Activated naive CD4-positive, alpha-beta T cell (primary cell): ENCODE results near the gene SEMA3F.
"Not testable (repeated sequence)": the region's sequence is repeated elsewhere in the genome, so short reads cannot be mapped to it uniquely, and the experiment has no call there.

ENCODE experiments used
- DNase-seq, 4 experiments: peaks; one replicate each; lab custom pipeline; 2025; lab: John Stamatoyannopoulos, UW

SEMA3F gene

GRCh38 chr3:50193746-50194127 lies 38.6 kb downstream of the SEMA3F start:
- no peak for DNase-seq

GRCh38 chr3:50194128-50194902 lies 39.2 kb downstream of the SEMA3F start:
- peak; percentile 38 to 83 (median 60) for DNase-seq

DNA sequence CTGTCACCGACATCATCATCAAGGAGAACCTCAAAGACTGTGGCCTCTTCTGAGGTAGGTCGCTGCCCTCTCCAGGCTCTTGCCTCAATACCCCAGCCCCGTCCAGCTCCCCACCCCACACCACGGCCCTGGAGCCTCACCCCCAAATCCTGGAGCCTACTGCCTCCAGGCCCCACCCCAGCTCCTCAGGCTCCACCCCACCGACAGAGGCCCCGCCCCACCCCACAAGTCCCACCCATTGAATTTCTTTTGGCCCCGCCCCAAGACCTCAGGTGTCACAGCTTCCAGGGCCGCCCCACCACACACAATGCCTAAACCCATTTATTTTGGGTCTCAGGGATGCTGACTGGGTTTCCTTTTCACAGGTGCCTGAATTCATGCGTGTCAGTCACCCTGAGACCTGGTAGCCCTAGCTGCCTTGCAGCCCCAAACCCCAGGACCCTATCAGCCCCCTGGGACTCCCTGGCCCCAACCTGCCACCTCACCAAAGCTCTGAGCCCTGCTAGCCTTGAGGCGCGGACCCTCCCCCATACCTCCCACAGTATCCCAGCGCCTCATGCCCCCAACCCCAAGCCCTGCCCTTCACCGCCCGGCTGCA lies 39.9 kb downstream of the SEMA3F start:
- DNase-seq: peak in 2 of 4 experiments; percentile 41 to 52

DNA sequence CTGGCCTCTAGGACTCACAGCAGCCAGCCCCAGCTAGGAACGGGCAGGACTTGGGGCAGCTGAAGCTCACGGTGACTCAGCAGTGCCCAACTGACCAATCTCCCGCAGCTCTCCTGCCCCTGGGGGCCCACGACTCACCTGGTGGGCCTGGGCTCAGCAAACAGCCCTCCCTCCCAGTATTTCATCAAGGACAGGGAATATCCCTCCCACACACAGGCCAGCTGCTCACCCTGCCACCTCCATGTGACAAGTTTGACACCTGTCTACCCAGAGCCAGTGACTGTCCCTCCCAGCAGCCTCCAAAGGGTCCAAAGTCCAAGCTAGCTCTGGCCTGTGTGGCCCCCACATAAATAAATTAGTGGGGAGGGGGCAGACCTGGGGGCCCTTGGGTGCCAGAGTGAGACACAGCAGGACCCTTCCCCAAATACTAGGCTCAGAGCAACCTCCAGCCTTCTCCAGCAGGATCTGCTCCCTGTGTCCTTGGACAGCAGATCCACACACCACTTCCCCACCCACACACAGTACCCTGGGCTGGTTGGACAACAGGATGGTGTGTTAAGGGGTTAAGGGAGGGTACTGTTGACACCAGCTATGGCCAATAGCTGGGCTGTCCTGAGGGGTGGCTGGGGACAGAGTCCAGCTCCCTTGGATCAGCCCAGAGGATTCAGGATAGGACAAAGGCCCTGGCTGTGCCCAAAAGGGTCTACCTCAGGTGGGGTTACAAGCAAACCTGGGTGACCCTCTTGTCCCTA lies 40.6 kb downstream of the SEMA3F start:
- no peak for DNase-seq

DNA sequence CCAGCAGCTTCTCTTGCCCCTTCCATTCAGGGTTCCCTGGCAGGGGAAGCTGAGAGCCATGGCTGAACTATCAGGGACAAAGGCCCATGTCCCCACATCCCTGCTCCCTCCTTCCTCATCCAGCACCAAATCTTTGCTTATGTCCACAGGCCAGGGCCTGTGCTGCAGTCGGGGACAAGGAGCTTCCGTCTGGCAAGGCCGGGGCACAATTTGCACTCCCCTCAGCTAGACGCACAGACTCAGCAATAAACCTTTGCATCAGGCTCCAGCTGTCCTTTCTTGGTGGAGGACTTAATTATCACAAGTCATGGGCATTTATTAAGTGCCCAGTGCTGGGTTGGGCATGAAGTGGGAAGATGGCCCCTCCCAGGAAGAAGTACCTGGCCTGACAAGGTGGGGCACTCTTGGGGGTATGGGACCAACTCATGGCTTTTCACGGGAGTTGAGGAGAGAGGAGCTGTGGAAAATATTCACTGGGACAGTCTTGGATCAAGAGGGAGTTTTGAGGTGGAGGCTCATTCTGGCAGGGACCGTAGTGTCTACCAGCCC lies 41.2 kb downstream of the SEMA3F start:
- DNase-seq: no peak

- no peak for DNase-seq
Measured at GRCh38 chr3:50201573-50202315, 46.6 kb downstream of the SEMA3F start.

DNA sequence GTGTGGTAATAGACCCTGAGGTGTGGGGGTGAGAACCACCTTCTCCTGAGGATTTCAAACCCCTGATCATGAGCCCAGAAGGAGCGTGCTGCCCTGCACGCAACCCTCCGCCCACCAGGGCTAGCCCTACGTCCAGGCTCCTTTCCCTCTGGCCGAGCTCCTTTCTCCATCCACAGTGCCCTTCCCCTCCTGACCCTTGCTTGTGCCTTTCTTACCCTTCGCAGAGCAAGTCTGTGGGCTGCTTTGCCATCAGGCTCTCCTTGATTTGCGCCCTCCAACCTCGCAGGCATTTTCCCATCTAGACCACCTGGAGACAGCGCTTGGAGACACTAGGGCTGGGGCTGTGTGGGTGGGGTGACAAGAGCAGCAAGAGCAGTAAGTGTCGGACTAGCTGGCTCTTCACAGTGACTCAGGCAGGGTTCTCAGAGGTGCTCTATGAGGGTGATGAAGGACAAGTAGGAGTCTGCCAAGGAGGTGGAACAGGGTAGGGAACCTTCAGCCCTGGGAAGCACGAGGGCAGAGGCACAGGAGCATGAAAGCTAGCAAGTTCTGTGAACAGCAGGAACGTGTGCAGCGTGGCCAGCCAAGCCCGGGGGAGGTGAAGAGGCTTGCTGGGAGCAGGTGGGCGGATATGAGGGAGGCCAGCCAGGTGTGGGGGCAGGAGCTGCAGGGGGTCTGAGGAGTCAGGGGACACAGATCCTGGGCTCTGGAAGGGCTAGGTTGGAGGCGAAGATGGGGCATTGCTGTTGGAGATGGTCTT lies 47.4 kb downstream of the SEMA3F start:
- DNase-seq: no peak

GRCh38 chr3:50203113-50203808 lies 48.1 kb downstream of the SEMA3F start:
- DNase-seq: no peak

GRCh38 chr3:50203809-50204803 lies 49.0 kb downstream of the SEMA3F start:
- no peak for DNase-seq

DNA sequence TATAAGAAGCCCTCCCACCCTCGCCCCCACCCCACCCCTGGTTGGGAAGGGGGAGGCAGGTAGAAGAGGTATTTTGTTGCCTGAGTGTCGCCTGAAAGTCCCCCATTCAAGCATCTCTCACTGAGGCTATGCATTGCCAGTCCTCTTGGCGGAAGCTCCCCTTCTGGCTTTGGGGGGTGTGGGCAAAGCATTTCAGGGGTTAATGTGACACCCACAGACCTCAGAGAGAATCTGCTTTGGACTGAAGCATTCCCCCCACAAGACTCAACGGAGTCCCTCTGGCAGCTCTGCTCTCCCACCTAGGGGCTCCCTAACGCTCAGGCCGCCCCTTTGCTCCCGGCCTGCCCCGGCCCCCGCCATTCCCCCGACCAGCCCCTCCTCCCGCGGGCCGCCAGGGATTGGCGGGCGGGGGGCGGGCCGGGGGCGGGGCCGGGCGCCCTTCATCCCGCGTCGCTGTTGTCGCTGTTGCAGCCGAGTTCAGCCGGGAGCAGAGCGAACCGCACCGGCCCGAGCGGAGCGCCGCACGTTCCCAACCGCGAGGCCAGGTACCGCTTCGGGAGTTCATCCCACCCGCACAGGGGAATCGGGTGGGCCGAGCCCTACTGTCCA lies 49.8 kb downstream of the SEMA3F start, which contains the start of gene SLC38A3:
Gene SLC38A3, plus strand, starts transcription at position 468 of the 609 bp plus-strand sequence. CDS start 8,929 bp downstream, outside the sequence.
- peak in 1 of 4 experiments; percentile 8 for DNase-seq

DNA sequence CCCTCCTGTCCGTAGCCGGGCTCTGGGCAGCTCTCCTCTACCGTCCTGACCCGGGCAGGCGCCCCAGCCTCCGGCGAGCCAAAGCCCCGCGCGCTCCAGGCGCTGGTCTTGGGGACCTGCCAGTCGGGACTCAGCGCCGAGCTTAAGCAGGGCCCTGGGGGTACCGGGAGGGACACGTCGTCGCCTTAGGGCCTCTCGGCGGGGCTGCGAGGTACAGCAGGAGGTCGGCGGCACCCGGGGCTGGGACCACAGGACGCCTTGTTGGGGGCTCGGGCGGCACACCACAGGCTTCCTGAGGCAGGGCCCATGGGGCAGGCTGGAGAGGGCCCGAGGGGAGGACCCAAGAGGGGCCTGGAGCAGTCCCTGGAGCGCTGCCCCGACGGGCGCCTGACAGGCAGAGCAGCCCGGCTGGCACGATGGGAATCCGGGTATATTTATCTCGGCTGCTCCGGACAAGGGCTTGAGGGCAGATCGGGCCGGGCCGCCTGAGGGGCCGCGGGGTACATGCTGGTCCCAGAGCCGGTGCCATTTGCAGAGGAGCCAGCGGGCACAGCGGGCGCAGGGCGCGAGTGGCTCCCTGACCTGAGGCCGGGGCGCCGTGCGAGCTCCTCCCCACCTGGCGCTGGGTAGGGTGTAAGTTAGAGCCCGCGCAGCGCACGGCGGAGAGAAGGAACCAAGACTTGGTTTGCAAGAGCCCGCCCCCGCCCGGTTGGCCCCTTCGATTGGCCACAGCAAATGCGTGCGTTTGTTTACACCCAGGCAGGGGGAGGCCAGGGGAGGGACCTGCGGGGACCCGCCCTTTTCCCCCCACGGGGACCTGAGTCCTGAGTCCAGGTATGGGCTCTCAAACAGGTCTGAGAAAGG lies 50.5 kb downstream of the SEMA3F start:
- peak in 1 of 4 experiments; percentile 9 for DNase-seq

DNA sequence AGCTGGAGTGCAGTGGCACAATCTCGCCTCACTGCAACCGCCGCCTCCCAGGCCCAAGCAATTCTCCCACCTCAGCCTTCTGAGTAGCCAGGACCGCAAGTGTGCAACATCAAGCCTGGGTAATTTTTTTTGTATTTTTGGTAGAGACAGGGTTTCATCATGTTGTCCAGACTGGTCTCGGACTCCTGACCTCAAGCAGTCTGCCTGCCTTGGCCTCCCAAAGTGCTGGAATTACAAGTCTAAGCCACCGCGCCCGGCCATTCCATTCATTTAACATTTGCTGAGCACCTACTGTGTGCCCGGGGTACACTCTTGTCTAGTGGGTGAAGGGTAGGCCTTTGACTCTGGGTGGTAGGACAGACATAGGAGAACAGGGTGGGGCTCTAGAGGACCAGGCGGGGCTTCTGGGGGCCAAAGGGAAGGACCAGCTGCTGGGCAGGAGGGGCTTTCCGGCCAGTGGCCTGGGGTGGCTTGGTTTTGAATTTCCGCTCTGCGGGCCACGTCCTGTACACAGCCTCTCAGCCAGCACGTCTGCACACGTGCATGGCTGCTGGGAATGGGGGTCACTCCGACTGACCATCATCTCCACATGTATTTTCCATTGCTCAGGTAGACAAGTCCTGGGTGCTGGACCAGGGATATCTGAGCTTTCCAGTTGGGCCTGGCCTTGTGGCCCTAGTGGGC lies 52.4 kb downstream of the SEMA3F start:
- no peak for DNase-seq

DNA sequence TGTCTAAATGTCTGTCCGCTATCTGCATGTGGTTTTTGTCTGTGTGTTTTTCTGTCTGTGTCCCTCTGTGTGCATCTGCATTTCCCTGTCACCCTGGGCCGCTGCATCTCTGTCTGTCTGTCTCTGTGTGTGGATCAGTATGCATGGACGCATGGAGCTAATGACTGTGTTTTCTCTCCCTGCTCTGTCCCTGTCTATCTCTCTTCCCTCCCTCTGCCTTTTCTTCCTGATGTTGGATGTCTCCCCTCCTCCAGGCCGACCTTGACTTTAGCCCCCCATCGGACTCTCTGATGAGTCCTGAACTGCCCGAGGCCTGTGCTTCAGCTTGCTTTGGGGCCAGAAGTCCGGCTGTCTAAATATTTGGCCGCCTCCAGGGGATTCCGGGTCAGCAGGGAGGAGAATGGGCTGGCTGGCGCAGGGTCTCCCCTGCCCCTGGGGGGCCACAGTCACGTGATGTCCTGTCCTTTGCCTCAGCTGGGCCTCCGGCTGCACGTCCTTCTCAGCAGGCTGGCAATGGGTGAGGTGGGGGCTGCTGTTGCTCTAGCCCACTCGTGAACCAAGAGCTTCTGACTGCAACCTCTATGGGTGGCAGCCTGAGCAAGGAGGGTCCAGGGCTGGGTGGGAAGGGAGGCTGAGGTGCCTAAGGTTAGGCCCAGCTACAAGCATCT lies 53.7 kb downstream of the SEMA3F start:
- DNase-seq: no peak

GRCh38 chr3:50210176-50210509 lies 55.0 kb downstream of the SEMA3F start:
- DNase-seq: no peak

DNA sequence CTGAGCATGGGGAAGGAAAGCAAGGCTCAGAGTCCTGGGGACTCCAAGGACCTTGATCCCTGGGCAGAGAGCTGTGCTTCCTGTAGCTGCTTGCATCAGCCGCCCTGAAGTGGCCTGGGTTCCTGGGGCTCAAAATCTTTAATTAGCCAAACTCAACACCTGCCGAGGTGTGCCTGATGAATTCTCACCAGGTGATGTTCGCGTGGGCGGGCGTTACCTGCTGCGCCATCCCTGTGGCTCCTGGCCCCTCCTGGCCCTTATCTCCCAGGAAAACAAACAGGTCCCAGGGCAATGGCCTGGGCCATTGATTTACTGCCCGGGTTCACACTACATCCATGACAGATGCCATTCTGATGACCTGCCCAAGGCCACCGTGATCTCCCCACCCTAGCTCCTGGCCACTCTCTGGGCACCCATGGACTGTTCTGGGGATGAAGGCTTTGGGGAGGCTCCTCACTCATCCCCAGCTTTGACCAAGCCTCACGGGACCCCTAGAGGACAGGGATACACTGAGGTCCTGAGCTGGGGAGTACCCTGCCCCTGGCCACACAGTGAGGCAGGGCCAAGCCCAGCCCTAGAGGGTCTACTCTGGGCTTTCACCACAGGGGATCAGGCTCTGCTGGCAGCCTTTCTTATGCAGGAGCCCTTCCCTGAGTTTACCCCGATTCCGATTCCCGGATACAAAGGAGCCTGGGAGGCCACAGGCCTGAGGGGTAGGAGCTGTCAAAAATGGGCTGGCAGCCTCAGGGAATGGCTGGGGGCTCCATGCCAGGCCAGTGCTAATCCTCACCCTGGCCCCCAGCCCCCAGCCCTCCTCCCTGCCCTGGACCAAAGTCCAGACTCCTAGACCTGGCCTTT lies 55.6 kb downstream of the SEMA3F start:
- no peak for DNase-seq

- not testable (repeated sequence) for DNase-seq
Measured at GRCh38 chr3:50211368-50211717, 56.2 kb downstream of the SEMA3F start.
